HEK293 (cell line): ENCODE data around the gene RPL26.

Experiments
- CTCF ChIA-PET: fragments of 350-600 bp; formaldehyde crosslinking; extraction: SDS; loops from one replicate; lab custom pipeline; 2021; ENCODE audit warnings: antibody characterized with exemption; lab: Yijun Ruan, JAX
- POLR2A ChIA-PET: fragments of 300-600 bp; formaldehyde crosslinking; extraction: SDS; loops from one replicate; lab custom pipeline; 2020; ENCODE audit warnings: antibody characterized with exemption, inconsistent platforms; lab: Yijun Ruan, JAX
- H3K27ac ChIP-seq: fragments of 200-500 bp; sonication (Bioruptor generic); 2 replicates; pipeline ENCODE4 v1.5.1; 2014; ENCODE audit warnings: low read depth, low read length, control low read depth, inconsistent platforms; ENCODE audit errors: extremely low read depth
- H3K36me3 ChIP-seq, 2 experiments: fragments of 200-500 bp in 1 of 2; sonication (Bioruptor generic) in 1 of 2; 1 replicate in 1 of 2; 2 replicates in 1 of 2; pipeline ENCODE4 v1.5.1; 2014 to 2017; ENCODE audit warnings: inconsistent platforms in 2 of 2, low read length in 2 of 2; ENCODE audit not compliant: control insufficient read depth in 2 of 2, insufficient read depth in 1 of 2
- H3K4me1 ChIP-seq: fragments of 200-500 bp; sonication (Bioruptor generic); 2 replicates; pipeline ENCODE4 v1.5.1; 2014; ENCODE audit warnings: mild to moderate bottlenecking, low read length, inconsistent platforms; ENCODE audit not compliant: control insufficient read depth, insufficient read depth
- H3K4me3 ChIP-seq: 2 replicates; pipeline ENCODE4 v1.5.1; 2011; ENCODE audit warnings: low read depth, mild to moderate bottlenecking, control low read depth, low read length, moderate library complexity
- H3K9me3 ChIP-seq: fragments of 200-500 bp; sonication (Bioruptor generic); 2 replicates; pipeline ENCODE4 v1.5.1; 2014; ENCODE audit warnings: low read depth, low read length, inconsistent platforms; ENCODE audit not compliant: control insufficient read depth, insufficient read depth
- IKZF3 ChIP-seq: fragments of 450-650 bp; IDR thresholded peaks from 2 replicates; pipeline ENCODE4 v1.5.0; 2018; ENCODE audit warnings: missing biosample characterization, mild to moderate bottlenecking, missing genetic modification characterization, moderate library complexity
- MYNN ChIP-seq: fragments of 450-650 bp; formaldehyde crosslinking; IDR thresholded peaks from 2 replicates; pipeline ENCODE4 v1.5.1; 2016; ENCODE audit warnings: missing biosample characterization, missing genetic modification characterization, borderline replicate concordance
- OSR2 ChIP-seq: fragments of 450-650 bp; formaldehyde crosslinking; IDR thresholded peaks from 2 replicates; pipeline ENCODE4 v1.5.1; 2016; ENCODE audit warnings: missing biosample characterization, missing genetic modification characterization
- PATZ1 ChIP-seq: fragments of 450-650 bp; formaldehyde crosslinking; IDR thresholded peaks from 2 replicates; pipeline ENCODE4 v1.5.1; 2016; ENCODE audit warnings: missing biosample characterization, missing genetic modification characterization
- SETDB1 ChIP-seq: IDR thresholded peaks from one replicate; pipeline ENCODE4 v1.6.1; 2017; ENCODE audit warnings: mild to moderate bottlenecking, low read length, moderate library complexity, mixed read lengths; ENCODE audit not compliant: insufficient read length
- TSHZ1 ChIP-seq: fragments of 450-650 bp; formaldehyde crosslinking; IDR thresholded peaks from 2 replicates; pipeline ENCODE4 v1.5.1; 2016; ENCODE audit warnings: missing biosample characterization, missing genetic modification characterization, borderline replicate concordance
- WT1 ChIP-seq: fragments of 450-650 bp; formaldehyde crosslinking; IDR thresholded peaks from 2 replicates; pipeline ENCODE4 v1.5.1; 2016; ENCODE audit warnings: missing biosample characterization, missing genetic modification characterization
- ZBTB20 ChIP-seq: fragments of 450-650 bp; formaldehyde crosslinking; IDR thresholded peaks from 2 replicates; pipeline ENCODE4 v1.5.1; 2016; ENCODE audit warnings: missing biosample characterization, missing genetic modification characterization
- ZBTB21 ChIP-seq: fragments of 450-650 bp; formaldehyde crosslinking; IDR thresholded peaks from 2 replicates; pipeline ENCODE4 v1.5.1; 2017; ENCODE audit warnings: missing biosample characterization, missing genetic modification characterization
- ZBTB8A ChIP-seq: fragments of 450-650 bp; formaldehyde crosslinking; IDR thresholded peaks from 2 replicates; pipeline ENCODE4 v1.5.1; 2016; ENCODE audit warnings: missing biosample characterization, missing genetic modification characterization
- ZFP69B ChIP-seq: fragments of 450-650 bp; formaldehyde crosslinking; IDR thresholded peaks from 2 replicates; pipeline ENCODE4 v1.5.1; 2016; ENCODE audit warnings: missing biosample characterization, missing genetic modification characterization
- ZNF132 ChIP-seq: fragments of 450-650 bp; formaldehyde crosslinking; IDR thresholded peaks from 2 replicates; pipeline ENCODE4 v1.5.1; 2017; ENCODE audit warnings: missing biosample characterization, missing genetic modification characterization, borderline replicate concordance
- ZNF138 ChIP-seq: fragments of 450-650 bp; formaldehyde crosslinking; IDR thresholded peaks from 2 replicates; pipeline ENCODE4 v1.5.1; 2016; ENCODE audit warnings: missing biosample characterization, missing genetic modification characterization, borderline replicate concordance
- ZNF18 ChIP-seq: fragments of 450-650 bp; formaldehyde crosslinking; IDR thresholded peaks from 2 replicates; pipeline ENCODE4 v1.5.1; 2016; ENCODE audit warnings: missing biosample characterization, missing genetic modification characterization
- ZNF214 ChIP-seq: fragments of 450-650 bp; formaldehyde crosslinking; IDR thresholded peaks from 2 replicates; pipeline ENCODE4 v1.5.1; 2017; ENCODE audit warnings: missing biosample characterization, mild to moderate bottlenecking, missing genetic modification characterization, borderline replicate concordance
- ZNF223 ChIP-seq: fragments of 450-650 bp; formaldehyde crosslinking; IDR thresholded peaks from 2 replicates; pipeline ENCODE4 v1.5.1; 2016; ENCODE audit warnings: missing biosample characterization, missing genetic modification characterization
- ZNF324 ChIP-seq: fragments of 450-650 bp; formaldehyde crosslinking; IDR thresholded peaks from 2 replicates; pipeline ENCODE4 v1.5.1; 2016; ENCODE audit warnings: missing biosample characterization, missing genetic modification characterization
- ZNF37A ChIP-seq: fragments of 450-650 bp; IDR thresholded peaks from 2 replicates; pipeline ENCODE4 v1.5.1; 2018; ENCODE audit warnings: missing biosample characterization, missing genetic modification characterization
- ZNF530 ChIP-seq: fragments of 450-650 bp; formaldehyde crosslinking; IDR thresholded peaks from 2 replicates; pipeline ENCODE4 v1.5.1; 2016; ENCODE audit warnings: low read depth, missing biosample characterization, missing genetic modification characterization
- ZNF658 ChIP-seq: fragments of 450-650 bp; formaldehyde crosslinking; IDR thresholded peaks from 2 replicates; pipeline ENCODE4; 2016; ENCODE audit warnings: missing biosample characterization, missing genetic modification characterization
- ZNF692 ChIP-seq: fragments of 450-650 bp; formaldehyde crosslinking; IDR thresholded peaks from 2 replicates; pipeline ENCODE4 v1.5.1; 2016; ENCODE audit warnings: missing biosample characterization, missing genetic modification characterization
- ZNF701 ChIP-seq: fragments of 450-650 bp; formaldehyde crosslinking; IDR thresholded peaks from 2 replicates; pipeline ENCODE4 v1.5.1; 2016; ENCODE audit warnings: missing biosample characterization, missing genetic modification characterization

The RPL26 gene

GRCh38 chr17:8332688-8333087 is 50.3 kb downstream of the RPL26 start (continued):
- TF ChIP-seq TSHZ1 (tag by site-specific recombination) (no peak), ZNF530 (no peak), ZNF658 (no peak), ZNF701 (tag by site-specific recombination) (no peak), ZFP69B (tag by site-specific recombination) (no peak)

GRCh38 chr17:8332128-8332527 is 50.9 kb downstream of the RPL26 start:
- Histone ChIP-seq H3K9me3 (no peaks in the 10 kb centered on the region; the same call in 1 of the 2 replicates), H3K36me3 (no peaks in the 10 kb centered on the region), H3K27ac (no peak overlapping the region), H3K4me3 (no peak overlapping the region), H3K4me1 (no peaks in the 10 kb centered on the region)
- TF ChIP-seq ZBTB8A (tag by site-specific recombination) (no peak), ZNF37A (tag by site-specific recombination) (no peak), OSR2 (tag by site-specific recombination) (no peak), ZNF223 (tag by site-specific recombination) (no peak), IKZF3 (tag by site-specific recombination) (no peak), ZNF214 (tag by site-specific recombination) (no peak), SETDB1 (no peak), PATZ1 (tag by site-specific recombination) (no peak), ZNF324 (tag by site-specific recombination) (no peak), ZNF692 (tag by site-specific recombination) (no peak), ZNF18 (tag by site-specific recombination) (no peak), WT1 (no peak), ZNF132 (no peak), ZNF138 (tag by site-specific recombination) (no peak), MYNN (no peak), ZBTB21 (tag by site-specific recombination) (no peak), ZBTB20 (no peak)
- ChIA-PET POLR2A (no interaction called here), CTCF (interaction anchor here (0.7 to 2.4 kb wide), 3 partner anchors 9 to 314 kb away, joined by 3 to 6 read pairs (median 4); no protein-coding TSS in a partner anchor)
